Measurements from ENCODE around the gene TSNAXIP1. TPM values are rescaled to one million over a fixed set of nuclear protein-coding genes. Genes with fewer than 3 reads are reported as not detected.

Gene TSNAXIP1
- total RNA-seq, 4 donors from 2014 or later, result 0.34 to 3.2 (median 0.93) TPM

- intact Hi-C loops (cut with DNase I), result no loop called here
- TF ChIP-seq POLR2A (IDR thresholded peaks at IDR 0.05), result no peak
- TF ChIP-seq CTCF (IDR thresholded peaks at IDR 0.05), result no peak
- 85 to 96% methylated on average over 2 of the region's 2 CpGs for WGBS, 2 donors
- Histone ChIP-seq H3K4me3 (replicated peaks in 1 of 3) (no peak overlapping the region), H3K9me3 (no peaks in the 10 kb centered on the region), H3K27ac (no peak overlapping the region), H3K4me1 (no peaks in the 10 kb centered on the region), H3K27me3 (no peaks in the 10 kb centered on the region), H3K36me3 (no peaks in the 10 kb centered on the region)
- no peak for DNase-seq
Observed at GRCh38 chr16:67822511-67822910, 15.8 kb downstream of the TSNAXIP1 start.

GRCh38 chr16:67825119-67825518 is 18.4 kb downstream of the TSNAXIP1 start:
- intact Hi-C loops (cut with DNase I), result no loop called here
- H3K27ac ChIP-seq, result no peak overlapping the region
- no peaks in the 10 kb centered on the region for H3K27me3 ChIP-seq
- H3K9me3 ChIP-seq, result no peaks in the 10 kb centered on the region
- H3K4me3 ChIP-seq (replicated peaks in 1 of 3), result no peak overlapping the region
- H3K4me1 ChIP-seq, result no peaks in the 10 kb centered on the region
- no peak for DNase-seq
- TF ChIP-seq POLR2A (IDR thresholded peaks at IDR 0.05) (no peak), CTCF (IDR thresholded peaks at IDR 0.05) (no peak)
- H3K36me3 ChIP-seq, result peaks cover 4 to 10% of the 10 kb centered on the region in 2 donors
- 76 to 80% methylated on average over 5 of the region's 8 CpGs for WGBS, 2 donors

- Histone ChIP-seq H3K9me3 (no peaks in the 10 kb centered on the region), H3K27me3 (no peaks in the 10 kb centered on the region), H3K4me1 (no peaks in the 10 kb centered on the region), H3K4me3 (replicated peaks in 1 of 3) (no peak overlapping the region), H3K36me3 (peaks cover 4 to 14% of the 10 kb centered on the region in 2 donors), H3K27ac (no peak overlapping the region)
- TF ChIP-seq POLR2A (IDR thresholded peaks at IDR 0.05) (no peak), CTCF (IDR thresholded peaks at IDR 0.05) (no peak)
- WGBS, 2 donors, result 97 to 100% methylated on average over 1 to 7 of the region's 14 CpGs
- intact Hi-C loops (cut with DNase I), result no loop called here
- no peak for DNase-seq
Observed at GRCh38 chr16:67825906-67826305, 19.2 kb downstream of the TSNAXIP1 start.

- WGBS, 2 donors, result 96 to 100% methylated on average over 1 to 4 of the region's 4 CpGs
- peaks cover 8 to 14% of the 10 kb centered on the region in 2 donors for H3K36me3 ChIP-seq
- TF ChIP-seq CTCF (IDR thresholded peaks at IDR 0.05) (no peak), POLR2A (IDR thresholded peaks at IDR 0.05) (no peak)
- H3K27ac ChIP-seq, result no peak overlapping the region
- intact Hi-C loops (cut with DNase I), result no loop called here
- H3K4me1 ChIP-seq, result peaks cover 8% of the 10 kb centered on the region in 2 donors
- no peak overlapping the region for H3K4me3 ChIP-seq (replicated peaks in 1 of 3)
- no peak for DNase-seq
- no peaks in the 10 kb centered on the region for H3K27me3 ChIP-seq
- H3K9me3 ChIP-seq, result no peaks in the 10 kb centered on the region
Observed at GRCh38 chr16:67828651-67829050, 22.0 kb downstream of the TSNAXIP1 start.

- Histone ChIP-seq H3K27me3 (no peaks in the 10 kb centered on the region), H3K36me3 (peaks cover 8 to 14% of the 10 kb centered on the region in 2 donors), H3K9me3 (no peaks in the 10 kb centered on the region), H3K4me1 (peaks cover 8 to 13% of the 10 kb centered on the region in 2 donors), H3K4me3 (replicated peaks in 1 of 3) (peak overlapping the region; percentile 33 to 71 (median 68)), H3K27ac (peak overlapping the region in 2 of 3 donors; percentile 41 to 43)
- 0 to 10% methylated on average over 1 to 3 of the region's 3 CpGs for WGBS, 2 donors
- TF ChIP-seq CTCF (IDR thresholded peaks at IDR 0.05) (no peak), POLR2A (IDR thresholded peaks at IDR 0.05) (no peak)
- DNase-seq, result no peak
- intact Hi-C loops (cut with DNase I), result no loop called here
Observed at GRCh38 chr16:67833030-67833414, 26.3 kb downstream of the TSNAXIP1 start.
